Memory B cell (primary cell): ENCODE results near the gene XXYLT1.
"Not testable (repeated sequence)": the region's sequence is repeated elsewhere in the genome, so short reads cannot be mapped to it uniquely, and the experiment has no call there.

Experiments used
- ATAC-seq: fragments of 150-1000 bp; cut with Tn5 transposase; 2 replicates; pipeline ENCODE4 v1.10.0; 2021; ENCODE audit warnings: low read depth, mild to moderate bottlenecking, moderate library complexity
- DNase-seq, 2 donors: peaks; one replicate each; pipeline ENCODE4 v3.0.0; 2022; ENCODE audit warnings: low spot score in 2 of 2
- H3K27ac Mint-ChIP-seq: one replicate; pipeline ENCODE4 v1.8.0; 2022; ENCODE audit warnings: mild to moderate bottlenecking, moderate library complexity, mixed read lengths
- H3K27me3 Mint-ChIP-seq: one replicate; pipeline ENCODE4 v1.8.0; 2022; ENCODE audit warnings: mixed read lengths
- H3K36me3 Mint-ChIP-seq: one replicate; pipeline ENCODE4 v1.8.0; 2022; ENCODE audit warnings: mild to moderate bottlenecking, mixed read lengths
- H3K4me1 Mint-ChIP-seq: one replicate; pipeline ENCODE4 v1.8.0; 2022; ENCODE audit warnings: mixed read lengths
- H3K4me3 Mint-ChIP-seq: one replicate; pipeline ENCODE4 v1.8.0; 2022; ENCODE audit warnings: mild to moderate bottlenecking, moderate library complexity, mixed read lengths
- H3K9me3 Mint-ChIP-seq: one replicate; pipeline ENCODE4 v1.8.0; 2022; ENCODE audit warnings: mixed read lengths

Gene XXYLT1

DNA sequence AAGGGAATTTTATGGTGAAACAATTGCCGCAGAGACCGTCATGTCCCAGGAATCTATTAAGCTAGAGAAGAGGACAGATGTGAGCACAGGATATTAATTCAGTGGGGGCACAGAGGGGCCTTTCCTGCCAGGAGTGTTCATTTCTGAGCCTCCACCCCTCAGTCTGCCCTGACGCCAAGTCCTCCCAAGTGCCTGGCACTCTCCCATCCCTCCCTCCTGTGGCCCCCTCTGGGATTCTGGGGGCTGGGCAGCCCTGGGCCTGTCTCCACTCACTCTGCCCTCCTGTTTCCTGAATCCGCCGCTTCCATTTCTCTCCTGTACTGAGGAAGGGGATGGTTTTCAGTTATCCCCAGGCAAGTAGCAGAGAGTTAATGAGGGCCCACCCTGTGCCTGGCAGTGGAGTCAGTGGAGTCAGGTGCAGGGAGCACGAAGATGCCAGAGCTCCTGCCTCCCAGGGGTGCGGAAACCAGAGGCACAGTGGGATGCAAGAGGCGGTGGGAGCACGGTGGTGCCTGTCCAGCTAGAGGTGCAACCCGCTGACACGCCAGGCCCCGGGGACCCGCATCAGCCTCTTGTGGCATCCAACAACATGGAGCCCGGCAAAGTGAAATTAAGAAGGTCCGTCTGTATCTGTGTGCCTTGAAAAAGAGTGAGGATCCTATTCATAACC lies 212.5 kb downstream of the XXYLT1 start:
- Mint-ChIP-seq H3K9me3 (no peaks in the 10 kb centered on the region), H3K4me3 (no peak overlapping the region), H3K27ac (no peak overlapping the region), H3K4me1 (peaks cover 3% of the 10 kb centered on the region), H3K36me3 (no peaks in the 10 kb centered on the region), H3K27me3 (peaks cover 5% of the 10 kb centered on the region)
- no peak for DNase-seq
- no peak for ATAC-seq

DNA sequence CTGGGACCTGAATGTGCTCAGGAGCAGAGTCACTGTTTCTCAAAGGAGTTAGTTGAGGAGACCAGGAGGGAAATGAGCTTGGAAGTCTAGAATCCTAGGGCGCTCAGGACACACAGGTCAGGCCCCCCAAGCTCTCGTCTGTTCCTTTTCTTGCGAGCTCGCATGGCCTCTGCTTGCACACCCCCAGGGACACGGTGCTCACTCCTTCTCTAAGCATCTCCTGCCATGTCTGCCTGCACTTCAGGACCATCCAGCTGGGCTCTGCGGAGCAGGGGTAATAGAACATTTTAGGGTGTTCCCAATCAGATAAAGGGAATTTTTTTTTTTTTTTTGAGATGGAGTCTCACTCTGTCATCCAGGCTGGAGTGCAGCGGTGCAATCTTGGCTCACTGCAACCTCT lies 213.2 kb downstream of the XXYLT1 start:
- H3K36me3 Mint-ChIP-seq: no peaks in the 10 kb centered on the region
- H3K4me1 Mint-ChIP-seq: no peaks in the 10 kb centered on the region
- H3K27me3 Mint-ChIP-seq: peaks cover 9% of the 10 kb centered on the region
- ATAC-seq (no peak), DNase-seq (no peak)
- no peak overlapping the region for H3K4me3 Mint-ChIP-seq
- H3K27ac Mint-ChIP-seq: no peak overlapping the region
- H3K9me3 Mint-ChIP-seq: no peaks in the 10 kb centered on the region

DNA sequence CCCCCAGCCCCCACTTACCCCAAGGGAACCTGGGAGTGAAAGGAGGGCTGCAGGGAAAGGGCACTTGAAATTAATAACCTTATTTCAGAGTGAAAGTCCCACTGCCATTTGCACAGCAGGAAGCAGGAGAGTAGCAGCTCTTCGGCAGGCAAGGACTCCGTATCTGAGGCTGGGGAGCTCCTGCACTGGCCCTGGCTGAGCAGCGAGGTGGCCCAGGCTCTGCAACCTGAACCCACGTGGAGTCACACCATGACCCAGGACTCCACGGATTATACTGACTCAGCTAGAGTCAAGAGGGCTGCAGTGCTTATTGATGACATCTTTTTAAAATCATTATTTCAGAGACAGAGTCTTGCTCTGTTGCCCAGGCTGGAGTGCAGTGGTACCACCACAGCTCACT lies 214.5 kb downstream of the XXYLT1 start:
- no peaks in the 10 kb centered on the region for H3K4me1 Mint-ChIP-seq
- ATAC-seq (no peak), DNase-seq (no peak)
- H3K4me3 Mint-ChIP-seq: no peak overlapping the region
- H3K9me3 Mint-ChIP-seq: no peaks in the 10 kb centered on the region
- no peaks in the 10 kb centered on the region for H3K36me3 Mint-ChIP-seq
- H3K27me3 Mint-ChIP-seq: peaks cover 9% of the 10 kb centered on the region
- H3K27ac Mint-ChIP-seq: no peak overlapping the region

DNA sequence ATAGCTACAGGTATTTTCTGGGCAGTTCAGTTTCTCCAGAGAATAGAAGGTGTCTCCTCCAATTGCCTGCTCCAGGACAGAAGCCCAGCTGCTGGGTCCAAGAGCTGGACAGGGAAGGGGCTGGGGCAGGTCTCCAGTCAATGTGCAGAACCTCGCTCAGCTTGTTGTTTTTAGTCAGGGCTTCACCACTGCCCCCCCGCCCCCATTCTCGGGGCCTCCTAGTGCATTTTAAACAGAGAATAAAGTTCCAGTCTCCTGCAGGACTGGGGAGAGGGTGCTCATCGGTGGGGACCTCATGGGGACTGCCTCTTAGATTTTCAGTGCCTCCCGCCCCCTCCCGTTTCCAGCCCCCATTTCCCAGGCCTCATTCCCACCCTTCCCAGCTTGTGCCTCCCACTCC lies 216.6 kb downstream of the XXYLT1 start:
- Mint-ChIP-seq H3K4me1 (no peaks in the 10 kb centered on the region), H3K9me3 (no peaks in the 10 kb centered on the region), H3K36me3 (no peaks in the 10 kb centered on the region), H3K27me3 (peaks cover 9% of the 10 kb centered on the region), H3K27ac (no peak overlapping the region), H3K4me3 (no peak overlapping the region)
- DNase-seq (no peak), ATAC-seq (no peak)

DNA sequence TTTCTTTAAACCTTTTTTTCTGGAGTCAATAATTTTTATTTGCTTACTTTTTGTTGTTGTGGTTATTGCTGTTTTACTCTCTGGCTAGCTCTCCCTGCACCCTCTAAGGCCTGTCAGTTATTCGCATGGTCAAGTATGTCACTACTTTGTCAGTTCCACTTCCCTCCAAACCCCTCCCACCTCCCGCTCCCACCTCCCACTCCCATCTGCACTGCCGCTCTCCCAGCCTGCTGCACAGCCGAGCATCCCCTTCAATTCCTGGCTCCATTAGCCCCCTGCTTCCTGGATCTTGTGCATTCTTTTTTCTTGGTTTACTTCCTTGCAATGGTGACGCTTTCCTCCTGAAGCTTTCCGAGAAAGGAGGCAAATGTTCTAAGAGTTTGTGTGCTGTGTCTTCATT lies 218.0 kb downstream of the XXYLT1 start:
- no peaks in the 10 kb centered on the region for H3K9me3 Mint-ChIP-seq
- ATAC-seq: no peak
- DNase-seq: no peak
- no peak overlapping the region for H3K27ac Mint-ChIP-seq
- H3K36me3 Mint-ChIP-seq: no peaks in the 10 kb centered on the region
- no peak overlapping the region for H3K4me3 Mint-ChIP-seq
- peaks cover 9% of the 10 kb centered on the region for H3K27me3 Mint-ChIP-seq
- H3K4me1 Mint-ChIP-seq: no peaks in the 10 kb centered on the region

DNA sequence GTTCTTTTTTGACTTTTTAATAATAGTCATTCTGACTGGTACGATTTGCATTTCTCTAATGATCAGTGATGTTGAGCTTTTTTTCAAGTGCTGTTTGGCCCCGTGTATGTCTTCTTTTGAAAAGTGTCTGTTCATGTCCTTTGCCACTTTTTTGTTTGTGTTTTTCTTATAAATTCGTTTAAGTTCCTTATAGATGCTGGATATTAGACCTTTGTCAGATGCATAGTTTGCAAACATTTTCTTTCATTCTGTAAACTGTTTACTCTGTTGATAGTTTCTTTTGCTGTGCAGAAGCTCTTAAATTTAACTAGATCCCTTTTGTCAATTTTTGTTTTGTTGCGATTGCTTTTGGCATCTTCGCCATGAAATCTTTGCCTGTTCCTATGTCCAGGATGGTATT lies 220.7 kb downstream of the XXYLT1 start:
- not testable (repeated sequence) for H3K27me3 Mint-ChIP-seq, H3K27ac Mint-ChIP-seq, ATAC-seq, H3K9me3 Mint-ChIP-seq, H3K36me3 Mint-ChIP-seq, H3K4me1 Mint-ChIP-seq, H3K4me3 Mint-ChIP-seq, DNase-seq

DNA sequence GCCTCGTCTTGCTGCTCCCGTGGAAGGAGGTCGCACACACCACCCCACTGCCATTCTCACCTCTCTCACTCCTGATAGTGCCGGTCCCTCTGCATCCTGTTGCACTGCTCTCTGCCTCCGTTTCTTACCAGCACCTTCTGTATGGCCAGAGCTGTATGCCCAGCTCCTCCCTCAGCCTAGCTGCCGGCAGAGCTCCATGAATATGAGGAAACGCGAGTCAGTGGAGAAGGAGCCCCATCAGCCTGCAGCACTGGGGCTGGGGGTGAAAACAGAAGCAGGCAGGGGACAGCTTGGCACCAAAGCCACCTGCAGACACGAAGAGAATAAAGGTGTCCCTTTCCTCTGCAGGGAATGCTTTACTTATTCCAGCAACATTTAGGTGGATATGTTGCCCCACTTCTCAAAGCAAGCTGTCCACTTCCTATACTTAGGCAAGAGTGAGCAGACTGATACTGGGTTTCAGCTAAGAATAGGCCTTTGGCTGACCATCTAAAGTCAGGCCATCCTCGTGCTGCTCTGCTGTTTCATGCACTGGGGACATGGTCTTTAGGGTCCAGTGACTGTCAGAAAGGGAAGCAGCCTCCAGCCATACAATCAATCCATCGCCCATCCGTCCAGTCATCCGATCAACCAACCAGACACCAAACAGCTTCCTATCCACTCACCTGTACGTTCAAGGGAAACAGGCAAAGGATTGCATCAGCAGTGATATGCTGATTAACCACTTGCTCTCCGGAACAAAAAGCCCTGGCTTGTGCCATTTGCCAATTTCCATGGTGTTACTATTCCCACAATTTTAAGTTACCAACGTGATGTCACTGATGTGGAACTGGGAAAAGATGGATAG lies 222.7 kb downstream of the XXYLT1 start:
- DNase-seq (no peak), ATAC-seq (no peak)
- no peak overlapping the region for H3K4me3 Mint-ChIP-seq
- peaks cover 5% of the 10 kb centered on the region for H3K27me3 Mint-ChIP-seq
- H3K36me3 Mint-ChIP-seq: no peaks in the 10 kb centered on the region
- no peak overlapping the region for H3K27ac Mint-ChIP-seq
- H3K4me1 Mint-ChIP-seq: peaks cover 2% of the 10 kb centered on the region
- no peaks in the 10 kb centered on the region for H3K9me3 Mint-ChIP-seq

DNA sequence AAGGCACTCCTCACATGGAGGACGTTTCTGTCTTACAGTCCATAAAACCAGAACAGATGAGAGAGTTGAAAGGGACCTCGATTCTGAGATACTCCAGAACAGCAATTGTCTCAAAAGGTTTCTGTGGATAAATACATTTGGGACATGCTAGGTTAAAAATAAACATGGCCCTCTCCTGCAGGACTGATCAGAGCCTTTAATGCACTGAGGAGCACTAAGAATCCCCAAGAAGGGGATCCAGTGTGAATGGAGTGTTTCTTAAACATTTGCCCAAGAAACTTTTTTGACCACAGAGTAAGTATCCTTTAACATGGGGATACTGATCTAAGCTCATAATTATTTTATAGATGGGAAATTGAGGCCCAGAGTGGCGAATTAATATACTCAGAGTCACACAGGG lies 223.4 kb downstream of the XXYLT1 start:
- Mint-ChIP-seq H3K9me3 (no peaks in the 10 kb centered on the region), H3K27ac (no peak overlapping the region), H3K4me3 (no peak overlapping the region), H3K4me1 (peaks cover 4% of the 10 kb centered on the region), H3K36me3 (no peaks in the 10 kb centered on the region), H3K27me3 (peaks cover 2% of the 10 kb centered on the region)
- no peak for DNase-seq
- ATAC-seq: no peak

DNA sequence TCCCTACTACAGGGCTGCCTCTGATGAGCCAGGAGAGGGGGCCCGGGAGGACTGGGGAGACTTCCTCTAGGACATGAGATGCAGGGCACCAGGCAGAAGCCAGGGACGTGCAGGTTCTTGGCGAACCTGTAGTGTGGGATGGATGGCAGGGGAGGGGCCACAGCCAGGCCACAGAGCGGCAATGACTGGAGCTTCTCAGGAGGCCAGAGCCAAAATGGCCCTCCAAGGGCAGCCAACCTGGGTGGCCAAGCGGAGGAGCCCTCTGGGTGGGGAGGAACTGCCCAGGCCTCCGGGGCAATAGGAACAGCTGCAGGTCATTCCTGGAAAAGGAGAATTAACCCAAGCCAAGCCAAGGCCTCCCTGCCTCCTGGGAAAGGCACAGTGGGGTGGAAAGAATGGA lies 224.5 kb downstream of the XXYLT1 start:
- ATAC-seq: no peak
- Mint-ChIP-seq H3K27ac (no peak overlapping the region), H3K27me3 (peaks cover 3% of the 10 kb centered on the region), H3K9me3 (no peaks in the 10 kb centered on the region), H3K36me3 (no peaks in the 10 kb centered on the region), H3K4me3 (no peak overlapping the region), H3K4me1 (peaks cover 4% of the 10 kb centered on the region)
- DNase-seq: no peak

DNA sequence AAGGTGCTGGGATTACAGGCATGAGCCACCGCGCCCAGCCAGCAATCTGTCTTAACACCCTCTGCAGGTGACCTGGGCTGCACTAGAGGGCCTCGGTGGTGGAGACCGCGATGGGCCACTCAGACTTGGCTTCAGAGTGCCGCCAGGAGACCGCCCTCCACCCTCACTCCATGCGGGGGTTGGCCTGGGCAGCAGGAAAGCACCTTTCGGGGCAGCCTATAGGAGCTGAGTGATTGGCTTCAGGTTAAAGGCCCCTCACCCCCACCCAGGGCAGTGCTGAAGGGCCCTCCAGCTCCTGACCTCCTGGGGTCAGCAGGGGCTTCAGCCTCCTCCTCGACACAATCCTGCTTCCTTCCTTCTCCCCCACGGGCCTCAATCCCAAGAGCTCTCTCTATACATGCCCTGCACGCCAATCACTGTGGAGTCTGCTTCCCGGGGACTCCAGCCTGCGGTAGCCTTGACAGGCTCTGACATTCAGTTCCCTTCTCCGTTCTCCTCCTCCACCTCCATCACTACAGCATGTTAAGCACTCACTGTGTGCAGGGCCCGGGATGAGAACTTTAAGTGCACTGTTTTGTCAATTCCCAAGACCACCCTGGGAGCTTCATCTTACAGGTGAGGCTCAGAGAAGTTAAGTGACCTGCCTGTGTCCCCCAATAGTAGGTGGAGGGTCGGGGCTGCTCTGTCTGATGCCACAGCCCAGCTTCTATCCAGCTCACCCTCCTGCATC lies 225.3 kb downstream of the XXYLT1 start:
- H3K36me3 Mint-ChIP-seq: no peaks in the 10 kb centered on the region

DNA sequence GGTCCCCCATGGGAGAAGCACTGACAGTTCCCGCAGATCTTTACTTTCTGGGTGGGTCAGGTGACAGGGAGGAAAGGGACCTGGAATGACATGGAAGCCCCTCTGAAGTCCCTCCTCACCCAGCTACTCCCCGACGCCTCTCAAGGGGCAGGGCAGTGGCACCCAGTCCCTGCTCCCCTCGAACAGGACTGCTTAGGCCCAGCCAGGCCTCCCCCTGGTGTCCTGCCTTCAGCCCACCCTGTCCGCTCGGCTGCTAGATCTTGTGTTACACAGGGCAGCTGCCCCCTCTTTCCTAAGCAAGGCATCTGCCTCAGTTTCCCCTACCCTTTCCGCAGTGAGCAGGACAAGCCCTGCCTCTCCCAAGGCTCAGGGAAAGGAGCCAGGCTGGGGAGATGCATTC lies 226.5 kb downstream of the XXYLT1 start:
- no peaks in the 10 kb centered on the region for H3K36me3 Mint-ChIP-seq
- ATAC-seq (no peak), DNase-seq (no peak)
- H3K27me3 Mint-ChIP-seq: peaks cover 3% of the 10 kb centered on the region
- no peak overlapping the region for H3K4me3 Mint-ChIP-seq
- H3K27ac Mint-ChIP-seq: no peak overlapping the region
- H3K4me1 Mint-ChIP-seq: peaks cover 12% of the 10 kb centered on the region
- no peaks in the 10 kb centered on the region for H3K9me3 Mint-ChIP-seq

More for the DNA sequence above, 225.3 kb downstream of the XXYLT1 start:
- peaks cover 7% of the 10 kb centered on the region for H3K4me1 Mint-ChIP-seq
- H3K27ac Mint-ChIP-seq: no peak overlapping the region
- H3K9me3 Mint-ChIP-seq: no peaks in the 10 kb centered on the region
- ATAC-seq (no peak), DNase-seq (no peak)
- peaks cover 3% of the 10 kb centered on the region for H3K27me3 Mint-ChIP-seq
- no peak overlapping the region for H3K4me3 Mint-ChIP-seq

DNA sequence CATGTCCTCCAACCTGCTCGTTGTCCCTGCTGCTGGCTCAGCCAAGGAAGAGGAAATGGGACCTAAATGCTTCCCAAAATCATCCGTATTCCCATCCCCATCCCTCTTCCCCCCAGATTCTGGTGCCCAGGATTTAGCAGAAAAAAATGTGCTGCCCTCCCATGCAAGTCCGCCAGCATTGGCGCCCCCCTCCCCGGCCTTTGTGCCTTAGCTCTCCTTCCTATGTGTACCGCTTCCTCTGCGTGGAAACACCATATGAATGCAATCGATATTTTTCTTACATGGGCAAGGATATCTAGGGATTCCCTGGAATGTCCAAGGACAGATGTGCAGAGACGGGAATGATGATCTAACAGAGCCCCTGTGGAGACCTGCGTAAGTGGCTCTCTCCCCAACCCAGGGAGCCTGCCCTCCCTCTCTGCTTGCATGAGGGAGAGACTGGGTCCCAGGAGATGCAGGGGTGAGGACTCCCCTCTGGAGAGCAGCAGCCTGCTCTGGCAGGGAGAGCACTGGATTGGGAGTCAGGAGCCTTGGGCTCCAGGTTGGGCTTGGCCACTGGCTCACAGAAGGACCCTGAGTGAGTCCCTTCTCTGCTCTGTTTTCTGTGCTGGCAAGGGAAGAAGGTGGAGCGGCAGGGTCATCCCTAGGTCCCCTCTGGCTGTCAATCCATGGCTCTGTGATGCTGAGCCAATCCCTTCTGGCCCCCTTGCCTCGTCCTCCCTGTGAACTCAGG lies 227.2 kb downstream of the XXYLT1 start:
- H3K27me3 Mint-ChIP-seq: peaks cover 3% of the 10 kb centered on the region

DNA sequence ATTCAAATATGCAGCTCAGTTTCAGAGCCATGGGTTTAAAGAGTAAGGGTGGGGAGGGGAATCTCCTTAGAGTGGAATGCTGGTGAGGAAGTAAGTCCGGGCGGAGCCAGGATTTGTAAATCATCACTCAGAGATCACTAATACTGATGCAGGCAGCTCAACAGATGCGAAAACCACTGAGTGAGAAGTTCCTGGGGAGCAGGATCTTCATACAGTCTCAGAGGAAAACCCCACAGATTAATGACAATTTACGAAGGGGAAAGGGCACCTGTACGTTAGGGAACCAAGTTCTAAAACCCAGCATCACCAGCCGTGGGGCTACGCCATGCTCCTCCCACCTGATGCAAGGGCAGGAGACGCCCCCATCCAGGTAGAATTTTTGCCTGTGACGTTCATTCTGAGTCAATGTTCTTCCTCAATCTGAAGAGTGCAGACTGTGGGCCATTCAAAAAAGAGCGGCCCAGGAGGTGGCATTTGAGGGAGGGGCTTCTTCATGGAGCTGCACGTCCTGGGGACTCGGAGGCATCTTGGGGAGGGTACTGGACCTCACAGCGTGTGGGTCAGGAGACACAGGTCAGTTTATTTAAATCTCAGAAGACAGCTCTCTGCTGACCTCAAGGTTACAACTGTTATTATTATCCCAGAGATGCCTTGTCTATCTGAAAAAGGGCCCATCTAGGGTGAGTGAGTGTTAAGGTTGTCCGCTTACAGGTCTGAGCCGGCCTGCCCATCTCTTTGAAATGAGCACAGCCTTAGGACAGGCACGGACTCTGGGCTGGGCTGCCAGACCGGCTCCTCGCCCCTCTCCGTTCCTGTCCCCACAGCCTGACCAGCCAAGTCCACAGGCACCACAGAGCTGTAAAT lies 228.0 kb downstream of the XXYLT1 start:
- Mint-ChIP-seq H3K27ac (no peak overlapping the region), H3K4me3 (no peak overlapping the region), H3K27me3 (peaks cover 3% of the 10 kb centered on the region), H3K9me3 (no peaks in the 10 kb centered on the region), H3K4me1 (peaks cover 14% of the 10 kb centered on the region), H3K36me3 (no peaks in the 10 kb centered on the region)
- ATAC-seq: peak; percentile 62
- no peak for DNase-seq

More for the DNA sequence above, 227.2 kb downstream of the XXYLT1 start:
- Mint-ChIP-seq H3K9me3 (no peaks in the 10 kb centered on the region), H3K27ac (no peak overlapping the region), H3K4me3 (no peak overlapping the region), H3K4me1 (peaks cover 14% of the 10 kb centered on the region), H3K36me3 (no peaks in the 10 kb centered on the region)
- DNase-seq (no peak), ATAC-seq (no peak)
